Activated naive CD8-positive, alpha-beta T cell treated with anti-CD3 and anti-CD28 coated beads for 36 hours (primary cell): ENCODE results near the gene SLC7A6. TPM values are rescaled to one million over a fixed set of nuclear protein-coding genes. Genes with fewer than 3 reads are reported as not detected.

ENCODE experiments used
- DNase-seq: peaks from one replicate; pipeline ENCODE4 v3.0.0; 2021
- H3K27ac Mint-ChIP-seq: one replicate; pipeline ENCODE4 v1.8.0; 2022; ENCODE audit warnings: mild to moderate bottlenecking, moderate library complexity, mixed read lengths
- H3K27me3 Mint-ChIP-seq: one replicate; pipeline ENCODE4 v1.8.0; 2022; ENCODE audit warnings: mild to moderate bottlenecking, mixed read lengths
- H3K36me3 Mint-ChIP-seq: one replicate; pipeline ENCODE4 v1.8.0; 2021; ENCODE audit warnings: mild to moderate bottlenecking, mixed read lengths
- H3K4me1 Mint-ChIP-seq: one replicate; pipeline ENCODE4 v1.8.0; 2021; ENCODE audit warnings: mixed read lengths
- H3K4me3 Mint-ChIP-seq: one replicate; pipeline ENCODE4 v1.8.0; 2022; ENCODE audit warnings: mild to moderate bottlenecking, moderate library complexity, mixed read lengths
- H3K9me3 Mint-ChIP-seq: one replicate; pipeline ENCODE4 v1.8.0; 2022; ENCODE audit warnings: mixed read lengths
- total RNA-seq, 2 experiments: library from RNA; stranded (reverse); gene quantifications; one replicate each; pipeline ENCODE4 v1.2.3, GENCODE V29; 2021

The SLC7A6 gene
- total RNA-seq, 2 experiments from 2014 or later = 65.9 to 69.9 TPM

- Mint-ChIP-seq H3K9me3 (no peaks in the 10 kb centered on the region), H3K27ac (no peak overlapping the region), H3K4me1 (peaks cover 16% of the 10 kb centered on the region), H3K36me3 (peaks cover 2% of the 10 kb centered on the region), H3K4me3 (no peak overlapping the region), H3K27me3 (no peaks in the 10 kb centered on the region)
- DNase-seq = no peak
These were observed 5.1 kb upstream of the SLC7A6 start for GRCh38 chr16:68259007-68259825.

- peaks cover 43% of the 10 kb centered on the region for H3K4me1 Mint-ChIP-seq
- H3K36me3 Mint-ChIP-seq = peaks cover 21% of the 10 kb centered on the region
- DNase-seq = no peak
- no peaks in the 10 kb centered on the region for H3K9me3 Mint-ChIP-seq
- H3K27me3 Mint-ChIP-seq = no peaks in the 10 kb centered on the region
- peak overlapping the region; percentile 91 for H3K27ac Mint-ChIP-seq
- H3K4me3 Mint-ChIP-seq = peak overlapping the region; percentile 91
These were observed 683 bp upstream of the SLC7A6 start for GRCh38 chr16:68263559-68264127.

- peaks cover 57% of the 10 kb centered on the region for H3K4me1 Mint-ChIP-seq
- no peaks in the 10 kb centered on the region for H3K27me3 Mint-ChIP-seq
- H3K36me3 Mint-ChIP-seq = peaks cover 33% of the 10 kb centered on the region
- H3K4me3 Mint-ChIP-seq = peak overlapping the region; percentile 91
- DNase-seq = peak; percentile 59
- H3K27ac Mint-ChIP-seq = peak overlapping the region; percentile 95
- no peaks in the 10 kb centered on the region for H3K9me3 Mint-ChIP-seq
These were observed 973 bp downstream of the SLC7A6 start for GRCh38 chr16:68265078-68265920.

GRCh38 chr16:68267612-68268405, 3.5 kb downstream of the SLC7A6 start:
- Mint-ChIP-seq H3K27ac (peak overlapping the region; percentile 84), H3K4me3 (peak overlapping the region; percentile 63), H3K4me1 (peaks cover 73% of the 10 kb centered on the region), H3K27me3 (no peaks in the 10 kb centered on the region), H3K9me3 (no peaks in the 10 kb centered on the region), H3K36me3 (peaks cover 48% of the 10 kb centered on the region)
- no peak for DNase-seq

DNA sequence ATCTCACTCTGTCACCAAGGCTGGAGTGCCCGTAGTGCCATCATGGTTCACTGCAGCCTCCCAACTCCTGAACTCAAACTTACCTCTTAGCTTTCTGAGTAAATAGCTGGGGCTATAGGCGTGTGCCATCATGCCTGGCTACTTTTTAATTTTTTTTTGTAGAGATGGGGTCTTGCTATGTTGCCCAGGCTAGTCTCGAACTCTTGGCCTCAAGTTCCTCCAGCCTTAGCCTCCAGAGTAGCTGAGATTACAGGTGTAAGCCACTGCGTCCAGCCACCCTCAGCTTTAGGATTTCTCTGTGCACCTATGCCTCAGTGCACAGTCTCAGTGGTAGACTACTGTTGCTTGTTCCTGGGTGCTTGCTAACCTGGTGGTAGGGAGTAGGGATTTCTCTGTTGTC, 5.5 kb downstream of the SLC7A6 start:
- Mint-ChIP-seq H3K27ac (peak overlapping the region; percentile 93), H3K27me3 (no peaks in the 10 kb centered on the region), H3K4me1 (peaks cover 83% of the 10 kb centered on the region), H3K4me3 (peak overlapping the region; percentile 30), H3K9me3 (no peaks in the 10 kb centered on the region), H3K36me3 (peaks cover 64% of the 10 kb centered on the region)
- no peak for DNase-seq

DNA sequence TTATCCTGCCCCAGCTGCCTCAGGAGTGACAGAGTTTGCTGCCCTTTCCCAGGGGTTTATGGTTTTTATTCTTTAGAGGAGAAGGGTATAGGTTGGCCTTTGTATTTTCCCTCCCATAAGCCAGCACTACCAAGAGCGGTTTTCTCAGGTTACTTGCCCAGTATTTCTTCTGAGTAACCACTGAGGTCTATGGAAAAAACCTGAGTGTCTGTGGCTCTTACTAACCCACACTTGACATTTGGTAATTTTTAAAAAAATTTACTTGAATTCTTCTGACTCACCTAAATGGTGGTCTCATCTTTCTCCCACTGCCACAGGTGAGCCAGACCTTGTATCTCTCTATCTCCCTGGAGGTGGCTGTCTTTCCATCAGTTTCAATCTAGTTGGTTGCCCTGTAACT, 6.0 kb downstream of the SLC7A6 start:
- H3K9me3 Mint-ChIP-seq = no peaks in the 10 kb centered on the region
- DNase-seq = no peak
- H3K4me1 Mint-ChIP-seq = peaks cover 89% of the 10 kb centered on the region
- H3K27me3 Mint-ChIP-seq = no peaks in the 10 kb centered on the region
- H3K27ac Mint-ChIP-seq = peak overlapping the region; percentile 93
- H3K4me3 Mint-ChIP-seq = peak overlapping the region; percentile 43
- peaks cover 69% of the 10 kb centered on the region for H3K36me3 Mint-ChIP-seq

DNA sequence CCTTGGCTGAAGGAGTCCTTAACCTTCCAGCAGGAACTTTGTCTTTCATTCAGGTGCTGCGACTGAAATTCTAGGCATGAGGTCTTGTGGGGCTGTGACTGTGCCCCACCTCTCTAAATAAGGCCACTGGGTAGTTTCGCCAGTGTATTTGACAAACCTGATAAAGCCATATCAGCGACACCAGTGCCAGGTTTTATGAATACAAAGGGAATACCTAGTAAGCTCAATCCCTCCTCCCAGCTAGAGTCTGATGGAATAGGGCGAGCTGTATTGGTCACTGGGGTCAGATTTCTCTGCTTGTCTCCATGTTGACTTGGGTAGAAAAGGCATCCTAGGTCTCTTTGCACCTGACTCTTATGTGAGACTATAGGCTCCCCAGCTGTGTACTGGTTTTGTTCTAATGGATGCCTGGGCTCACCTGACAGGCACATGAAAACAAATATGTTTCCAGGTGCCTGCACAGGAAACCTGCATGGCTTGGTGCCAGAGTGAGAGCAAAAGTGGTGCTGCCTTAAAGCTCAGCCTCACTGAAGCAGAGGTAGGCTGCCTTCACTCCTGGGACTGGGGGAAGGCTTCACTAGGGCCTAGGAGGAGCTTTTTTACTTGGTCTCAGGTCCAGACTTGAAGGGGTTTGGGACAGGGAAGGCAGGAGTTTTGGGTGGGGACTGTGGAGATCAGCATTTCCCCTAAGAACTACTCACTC, 8.3 kb downstream of the SLC7A6 start:
- H3K4me1 Mint-ChIP-seq = peaks cover 82% of the 10 kb centered on the region
- DNase-seq = no peak
- peaks cover 63% of the 10 kb centered on the region for H3K36me3 Mint-ChIP-seq
- H3K4me3 Mint-ChIP-seq = peak overlapping the region; percentile 55
- no peaks in the 10 kb centered on the region for H3K27me3 Mint-ChIP-seq
- H3K27ac Mint-ChIP-seq = peak overlapping the region; percentile 93
- no peaks in the 10 kb centered on the region for H3K9me3 Mint-ChIP-seq

DNA sequence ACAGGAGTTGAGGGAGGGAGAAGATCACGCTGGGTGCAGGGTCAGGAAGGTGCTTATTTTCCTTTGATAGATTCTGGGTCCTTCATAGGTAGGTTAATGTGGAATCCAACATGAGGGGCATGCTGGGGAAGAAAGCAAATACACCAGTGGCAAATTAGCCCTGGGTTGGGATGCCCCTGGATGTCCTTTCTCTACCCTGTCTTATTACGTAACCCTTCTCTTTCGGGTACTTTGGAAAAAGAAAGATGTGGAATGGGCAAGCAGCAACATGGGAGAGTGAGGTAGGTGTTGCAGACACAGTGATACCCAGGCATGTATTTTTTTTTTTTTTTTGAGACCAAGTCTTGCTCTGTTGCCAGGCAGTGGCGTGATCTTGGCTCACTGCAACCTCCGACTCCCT, 9.1 kb downstream of the SLC7A6 start:
- H3K36me3 Mint-ChIP-seq = peaks cover 58% of the 10 kb centered on the region
- no peaks in the 10 kb centered on the region for H3K27me3 Mint-ChIP-seq
- no peaks in the 10 kb centered on the region for H3K9me3 Mint-ChIP-seq
- H3K27ac Mint-ChIP-seq = peak overlapping the region; percentile 93
- H3K4me1 Mint-ChIP-seq = peaks cover 76% of the 10 kb centered on the region
- no peak for DNase-seq
- peak overlapping the region; percentile 55 for H3K4me3 Mint-ChIP-seq

- H3K9me3 Mint-ChIP-seq = no peaks in the 10 kb centered on the region
- DNase-seq = no peak
- no peaks in the 10 kb centered on the region for H3K27me3 Mint-ChIP-seq
- H3K4me3 Mint-ChIP-seq = no peak overlapping the region
- peaks cover 58% of the 10 kb centered on the region for H3K36me3 Mint-ChIP-seq
- peak overlapping the region; percentile 93 for H3K27ac Mint-ChIP-seq
- H3K4me1 Mint-ChIP-seq = peaks cover 75% of the 10 kb centered on the region
These were observed 9.6 kb downstream of the SLC7A6 start for GRCh38 chr16:68273896-68274295.

GRCh38 chr16:68274441-68274840, 10.1 kb downstream of the SLC7A6 start:
- Mint-ChIP-seq H3K27ac (peak overlapping the region; percentile 93), H3K4me1 (peaks cover 73% of the 10 kb centered on the region), H3K4me3 (no peak overlapping the region), H3K27me3 (no peaks in the 10 kb centered on the region), H3K9me3 (no peaks in the 10 kb centered on the region), H3K36me3 (peaks cover 57% of the 10 kb centered on the region)
- no peak for DNase-seq

GRCh38 chr16:68275611-68276191, 11.4 kb downstream of the SLC7A6 start:
- DNase-seq = no peak
- Mint-ChIP-seq H3K27ac (peak overlapping the region; percentile 93), H3K27me3 (no peaks in the 10 kb centered on the region), H3K4me3 (peak overlapping the region; percentile 41), H3K4me1 (peaks cover 67% of the 10 kb centered on the region), H3K9me3 (no peaks in the 10 kb centered on the region), H3K36me3 (peaks cover 53% of the 10 kb centered on the region)

- no peak for DNase-seq
- peaks cover 68% of the 10 kb centered on the region for H3K4me1 Mint-ChIP-seq
- H3K4me3 Mint-ChIP-seq = no peak overlapping the region
- H3K36me3 Mint-ChIP-seq = peaks cover 53% of the 10 kb centered on the region
- H3K27me3 Mint-ChIP-seq = no peaks in the 10 kb centered on the region
- H3K9me3 Mint-ChIP-seq = no peaks in the 10 kb centered on the region
- H3K27ac Mint-ChIP-seq = peak overlapping the region; percentile 93
These were observed 11.9 kb downstream of the SLC7A6 start for GRCh38 chr16:68276223-68276622.

GRCh38 chr16:68279726-68280558, 15.6 kb downstream of the SLC7A6 start:
- no peaks in the 10 kb centered on the region for H3K27me3 Mint-ChIP-seq
- H3K9me3 Mint-ChIP-seq = no peaks in the 10 kb centered on the region
- peaks cover 56% of the 10 kb centered on the region for H3K36me3 Mint-ChIP-seq
- H3K4me1 Mint-ChIP-seq = peaks cover 69% of the 10 kb centered on the region
- H3K27ac Mint-ChIP-seq = peak overlapping the region; percentile 2
- DNase-seq = no peak
- no peak overlapping the region for H3K4me3 Mint-ChIP-seq
